Lung microvascular endothelial cell (primary cell): ENCODE measurements around the gene ANGEL1. TPM values are rescaled to one million over a fixed set of nuclear protein-coding genes. Genes with fewer than 3 reads are reported as not detected.

Source experiments
- total RNA-seq: library from RNA; depleted of rRNA; stranded (reverse); fragments of >200 nt; gene quantifications from 2 replicates; pipeline ENCODE4 v1.2.1, GENCODE V29; 2014

Gene ANGEL1
- total RNA-seq, 1 donor from 2014 or later: 4.4 TPM

Other genes with a start within 250 kb of the ANGEL1 start
- gene VASH1, start 51.4 kb downstream of the ANGEL1 start, total RNA-seq: 11.6 and 15.3 TPM in 2 replicates
- gene LRRC74A, start 13.5 kb upstream of the ANGEL1 start, total RNA-seq: not detected in 2 replicates
- gene IRF2BPL, start 215.8 kb upstream of the ANGEL1 start, total RNA-seq: 5.4 and 10.1 TPM in 2 replicates